ENCODE results near the gene TEK.

The TEK gene

GRCh38 chr9:27152405-27152718 lies 43.3 kb downstream of the TEK start:
- no peaks in the 10 kb centered on the region for H3K36me3 ChIP-seq (ENCODE audit: control insufficient read depth, insufficient read depth, low read length)
- H3K4me1 ChIP-seq (ENCODE audit: control insufficient read depth, insufficient read depth, low read length) = peaks cover 8% of the 10 kb centered on the region
- no peaks in the 10 kb centered on the region for H3K27me3 ChIP-seq (ENCODE audit: control insufficient read depth, insufficient read depth, low read length)
- no peak overlapping the region for H3K27ac ChIP-seq (ENCODE audit: low read depth, low read length)
- H3K4me3 ChIP-seq (ENCODE audit: low read depth, low read length) = no peak overlapping the region
- no peak overlapping the region for H3K9ac ChIP-seq (ENCODE audit: low read depth, low read length)
- H3K9me3 ChIP-seq (ENCODE audit: control insufficient read depth, insufficient read depth, low read length) = no peaks in the 10 kb centered on the region

GRCh38 chr9:27154908-27155307 lies 45.9 kb downstream of the TEK start:
- Histone ChIP-seq H3K4me3 (ENCODE audit: low read depth, low read length) (no peak overlapping the region), H3K27ac (ENCODE audit: low read depth, low read length) (no peak overlapping the region), H3K9ac (ENCODE audit: low read depth, low read length) (no peak overlapping the region), H3K27me3 (ENCODE audit: control insufficient read depth, insufficient read depth, low read length) (no peaks in the 10 kb centered on the region), H3K9me3 (ENCODE audit: control insufficient read depth, insufficient read depth, low read length) (no peaks in the 10 kb centered on the region), H3K4me1 (ENCODE audit: control insufficient read depth, insufficient read depth, low read length) (peaks cover 8% of the 10 kb centered on the region), H3K36me3 (ENCODE audit: control insufficient read depth, insufficient read depth, low read length) (no peaks in the 10 kb centered on the region)

GRCh38 chr9:27157097-27157496 lies 48.1 kb downstream of the TEK start:
- H3K36me3 ChIP-seq (ENCODE audit: control insufficient read depth, insufficient read depth, low read length) = no peaks in the 10 kb centered on the region
- no peak overlapping the region for H3K4me3 ChIP-seq (ENCODE audit: low read depth, low read length)
- H3K9me3 ChIP-seq (ENCODE audit: control insufficient read depth, insufficient read depth, low read length) = no peaks in the 10 kb centered on the region
- H3K4me1 ChIP-seq (ENCODE audit: control insufficient read depth, insufficient read depth, low read length) = no peaks in the 10 kb centered on the region
- no peaks in the 10 kb centered on the region for H3K27me3 ChIP-seq (ENCODE audit: control insufficient read depth, insufficient read depth, low read length)
- no peak overlapping the region for H3K9ac ChIP-seq (ENCODE audit: low read depth, low read length)
- H3K27ac ChIP-seq (ENCODE audit: low read depth, low read length) = no peak overlapping the region

- Histone ChIP-seq H3K4me1 (ENCODE audit: control insufficient read depth, insufficient read depth, low read length) (no peaks in the 10 kb centered on the region), H3K36me3 (ENCODE audit: control insufficient read depth, insufficient read depth, low read length) (no peaks in the 10 kb centered on the region), H3K27ac (ENCODE audit: low read depth, low read length) (no peak overlapping the region), H3K9ac (ENCODE audit: low read depth, low read length) (no peak overlapping the region), H3K27me3 (ENCODE audit: control insufficient read depth, insufficient read depth, low read length) (no peaks in the 10 kb centered on the region), H3K4me3 (ENCODE audit: low read depth, low read length) (no peak overlapping the region), H3K9me3 (ENCODE audit: control insufficient read depth, insufficient read depth, low read length) (no peaks in the 10 kb centered on the region)
Observed at GRCh38 chr9:27157736-27158135, 48.7 kb downstream of the TEK start.

- no peaks in the 10 kb centered on the region for H3K27me3 ChIP-seq (ENCODE audit: control insufficient read depth, insufficient read depth, low read length)
- H3K9ac ChIP-seq (ENCODE audit: low read depth, low read length) = no peak overlapping the region
- H3K9me3 ChIP-seq (ENCODE audit: control insufficient read depth, insufficient read depth, low read length) = no peaks in the 10 kb centered on the region
- H3K4me3 ChIP-seq (ENCODE audit: low read depth, low read length) = no peak overlapping the region
- peaks cover 4% of the 10 kb centered on the region; the same call in 1 of the 2 replicates for H3K4me1 ChIP-seq (ENCODE audit: control insufficient read depth, insufficient read depth, low read length)
- H3K27ac ChIP-seq (ENCODE audit: low read depth, low read length) = no peak overlapping the region
- no peaks in the 10 kb centered on the region for H3K36me3 ChIP-seq (ENCODE audit: control insufficient read depth, insufficient read depth, low read length)
Observed at GRCh38 chr9:27160636-27161035, 51.6 kb downstream of the TEK start.

GRCh38 chr9:27162045-27162444 lies 53.0 kb downstream of the TEK start:
- H3K9ac ChIP-seq (ENCODE audit: low read depth, low read length) = no peak overlapping the region
- H3K27me3 ChIP-seq (ENCODE audit: control insufficient read depth, insufficient read depth, low read length) = no peaks in the 10 kb centered on the region
- H3K4me3 ChIP-seq (ENCODE audit: low read depth, low read length) = no peak overlapping the region
- no peak overlapping the region for H3K27ac ChIP-seq (ENCODE audit: low read depth, low read length)
- peaks cover 4% of the 10 kb centered on the region; the same call in 1 of the 2 replicates for H3K4me1 ChIP-seq (ENCODE audit: control insufficient read depth, insufficient read depth, low read length)
- no peaks in the 10 kb centered on the region for H3K9me3 ChIP-seq (ENCODE audit: control insufficient read depth, insufficient read depth, low read length)
- no peaks in the 10 kb centered on the region for H3K36me3 ChIP-seq (ENCODE audit: control insufficient read depth, insufficient read depth, low read length)

- no peak overlapping the region for H3K27ac ChIP-seq (ENCODE audit: low read depth, low read length)
- no peak overlapping the region for H3K9ac ChIP-seq (ENCODE audit: low read depth, low read length)
- peaks cover 4% of the 10 kb centered on the region; the same call in 1 of the 2 replicates for H3K4me1 ChIP-seq (ENCODE audit: control insufficient read depth, insufficient read depth, low read length)
- H3K36me3 ChIP-seq (ENCODE audit: control insufficient read depth, insufficient read depth, low read length) = no peaks in the 10 kb centered on the region
- no peak overlapping the region for H3K4me3 ChIP-seq (ENCODE audit: low read depth, low read length)
- no peaks in the 10 kb centered on the region for H3K9me3 ChIP-seq (ENCODE audit: control insufficient read depth, insufficient read depth, low read length)
- no peaks in the 10 kb centered on the region for H3K27me3 ChIP-seq (ENCODE audit: control insufficient read depth, insufficient read depth, low read length)
Observed at GRCh38 chr9:27165068-27165467, 56.0 kb downstream of the TEK start.

GRCh38 chr9:27165670-27166069 lies 56.6 kb downstream of the TEK start:
- Histone ChIP-seq H3K4me1 (ENCODE audit: control insufficient read depth, insufficient read depth, low read length) (peaks cover 4% of the 10 kb centered on the region; the same call in 1 of the 2 replicates), H3K9ac (ENCODE audit: low read depth, low read length) (no peak overlapping the region), H3K27ac (ENCODE audit: low read depth, low read length) (no peak overlapping the region), H3K4me3 (ENCODE audit: low read depth, low read length) (no peak overlapping the region), H3K9me3 (ENCODE audit: control insufficient read depth, insufficient read depth, low read length) (no peaks in the 10 kb centered on the region), H3K27me3 (ENCODE audit: control insufficient read depth, insufficient read depth, low read length) (no peaks in the 10 kb centered on the region), H3K36me3 (ENCODE audit: control insufficient read depth, insufficient read depth, low read length) (no peaks in the 10 kb centered on the region)

- Histone ChIP-seq H3K36me3 (ENCODE audit: control insufficient read depth, insufficient read depth, low read length) (0 out of 2 replicates have a peak, but pooled peaks cover 3% of the 10 kb centered on the region), H3K4me1 (ENCODE audit: control insufficient read depth, insufficient read depth, low read length) (peaks cover 4% of the 10 kb centered on the region; the same call in 1 of the 2 replicates), H3K9ac (ENCODE audit: low read depth, low read length) (no peak overlapping the region), H3K27ac (ENCODE audit: low read depth, low read length) (no peak overlapping the region), H3K27me3 (ENCODE audit: control insufficient read depth, insufficient read depth, low read length) (no peaks in the 10 kb centered on the region), H3K4me3 (ENCODE audit: low read depth, low read length) (no peak overlapping the region), H3K9me3 (ENCODE audit: control insufficient read depth, insufficient read depth, low read length) (no peaks in the 10 kb centered on the region)
Observed at GRCh38 chr9:27168496-27168895, 59.5 kb downstream of the TEK start.

- H3K36me3 ChIP-seq (ENCODE audit: control insufficient read depth, insufficient read depth, low read length) = 0 out of 2 replicates have a peak, but pooled peaks cover 5% of the 10 kb centered on the region
- H3K4me1 ChIP-seq (ENCODE audit: control insufficient read depth, insufficient read depth, low read length) = peaks cover 4% of the 10 kb centered on the region; the same call in 1 of the 2 replicates
- no peak overlapping the region for H3K4me3 ChIP-seq (ENCODE audit: low read depth, low read length)
- H3K9me3 ChIP-seq (ENCODE audit: control insufficient read depth, insufficient read depth, low read length) = no peaks in the 10 kb centered on the region
- H3K27me3 ChIP-seq (ENCODE audit: control insufficient read depth, insufficient read depth, low read length) = no peaks in the 10 kb centered on the region
- no peak overlapping the region for H3K9ac ChIP-seq (ENCODE audit: low read depth, low read length)
- H3K27ac ChIP-seq (ENCODE audit: low read depth, low read length) = no peak overlapping the region
Observed at GRCh38 chr9:27168951-27169350, 59.9 kb downstream of the TEK start.

- Histone ChIP-seq H3K9me3 (ENCODE audit: control insufficient read depth, insufficient read depth, low read length) (no peaks in the 10 kb centered on the region), H3K27me3 (ENCODE audit: control insufficient read depth, insufficient read depth, low read length) (no peaks in the 10 kb centered on the region), H3K36me3 (ENCODE audit: control insufficient read depth, insufficient read depth, low read length) (0 out of 2 replicates have a peak, but pooled peaks cover 6% of the 10 kb centered on the region), H3K9ac (ENCODE audit: low read depth, low read length) (no peak overlapping the region), H3K27ac (ENCODE audit: low read depth, low read length) (no peak overlapping the region), H3K4me3 (ENCODE audit: low read depth, low read length) (no peak overlapping the region), H3K4me1 (ENCODE audit: control insufficient read depth, insufficient read depth, low read length) (no peaks in the 10 kb centered on the region)
Observed at GRCh38 chr9:27176971-27177370, 67.9 kb downstream of the TEK start.
